SIG-M5 (cell line): Measurements from ENCODE around the gene KDM3B.

Experiments used
- DNase-seq: peaks from one replicate; lab custom pipeline; 2025; lab: John Stamatoyannopoulos, UW

The KDM3B gene

DNA sequence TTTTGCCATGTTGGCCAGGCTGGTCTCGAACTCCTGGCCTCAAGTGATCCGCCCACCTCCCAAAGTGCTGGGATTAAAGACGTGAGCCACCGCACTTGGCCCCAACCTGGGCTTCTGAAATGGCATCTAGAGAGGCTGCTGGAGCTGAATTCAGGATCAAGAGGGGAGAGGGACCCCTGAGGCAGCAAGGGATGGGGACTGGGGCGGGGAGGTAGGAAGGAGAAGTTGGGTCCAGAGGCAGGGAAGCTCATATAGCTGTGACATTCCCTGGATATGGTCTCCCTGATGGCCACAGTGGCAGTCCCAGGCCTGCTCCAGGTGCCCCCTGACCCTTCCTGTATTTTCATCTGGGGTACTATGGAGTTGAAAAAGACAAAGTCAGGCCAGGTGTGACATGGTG lies 98.5 kb downstream of the KDM3B start:
- no peak for DNase-seq

DNA sequence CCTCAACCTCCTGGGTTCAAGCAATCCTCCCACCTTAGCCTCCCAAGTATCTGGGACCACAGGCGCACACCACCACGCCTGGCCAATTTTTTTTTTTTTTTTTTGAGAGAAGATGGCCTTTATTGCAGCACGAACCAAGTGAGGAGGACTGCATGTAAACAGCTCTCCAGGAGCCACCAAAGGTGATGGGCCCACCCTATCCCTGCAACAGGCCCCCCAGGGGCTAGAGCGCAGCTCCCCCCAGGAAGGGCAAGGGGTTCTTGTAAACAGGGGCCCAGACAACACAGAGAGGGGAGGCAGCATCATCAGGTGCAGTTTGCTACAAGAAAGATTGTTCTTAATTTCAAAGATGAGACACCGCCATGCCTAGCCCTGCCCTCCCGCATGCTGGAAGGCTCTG lies 100.2 kb downstream of the KDM3B start:
- DNase-seq: no peak

DNA sequence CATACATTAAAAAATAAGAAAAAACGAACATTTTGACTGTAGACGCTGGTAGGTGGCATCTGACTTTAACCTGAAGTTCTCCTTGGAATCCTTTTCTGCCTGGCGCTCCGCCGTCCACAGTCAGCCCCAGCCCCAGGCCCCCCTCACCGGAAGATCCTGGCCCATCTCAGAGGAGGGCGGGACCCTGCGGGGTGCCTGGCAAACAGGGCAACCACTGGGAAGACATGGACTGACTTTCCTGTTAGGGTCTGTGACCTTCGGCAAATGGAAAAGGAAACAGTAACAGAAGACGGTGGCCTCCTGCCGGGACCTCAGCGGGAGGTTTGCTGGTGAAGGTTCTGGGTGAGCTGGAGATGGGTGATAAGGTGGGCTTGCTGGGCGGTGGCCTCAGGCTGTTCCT lies 101.1 kb downstream of the KDM3B start:
- no peak for DNase-seq

DNA sequence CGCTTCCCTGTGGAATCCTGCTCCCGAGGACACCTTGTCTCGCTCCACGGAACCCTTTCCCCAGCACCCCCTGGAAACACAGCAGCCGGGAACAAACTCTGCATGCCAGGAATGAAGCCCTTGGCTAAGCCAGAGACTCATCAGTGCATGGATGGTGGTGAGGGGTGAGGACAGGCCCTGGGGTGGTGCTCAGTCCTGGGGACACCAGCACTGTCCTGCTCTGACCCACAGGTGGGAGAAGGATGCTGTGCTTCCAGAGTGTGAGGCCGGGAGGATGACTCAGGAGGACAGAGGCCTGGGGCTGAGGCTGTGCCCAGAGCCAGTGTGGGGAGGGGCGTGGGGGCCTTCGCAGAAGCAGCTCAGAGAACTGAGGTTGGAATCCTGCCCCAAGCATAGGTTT lies 101.6 kb downstream of the KDM3B start:
- DNase-seq: no peak

DNA sequence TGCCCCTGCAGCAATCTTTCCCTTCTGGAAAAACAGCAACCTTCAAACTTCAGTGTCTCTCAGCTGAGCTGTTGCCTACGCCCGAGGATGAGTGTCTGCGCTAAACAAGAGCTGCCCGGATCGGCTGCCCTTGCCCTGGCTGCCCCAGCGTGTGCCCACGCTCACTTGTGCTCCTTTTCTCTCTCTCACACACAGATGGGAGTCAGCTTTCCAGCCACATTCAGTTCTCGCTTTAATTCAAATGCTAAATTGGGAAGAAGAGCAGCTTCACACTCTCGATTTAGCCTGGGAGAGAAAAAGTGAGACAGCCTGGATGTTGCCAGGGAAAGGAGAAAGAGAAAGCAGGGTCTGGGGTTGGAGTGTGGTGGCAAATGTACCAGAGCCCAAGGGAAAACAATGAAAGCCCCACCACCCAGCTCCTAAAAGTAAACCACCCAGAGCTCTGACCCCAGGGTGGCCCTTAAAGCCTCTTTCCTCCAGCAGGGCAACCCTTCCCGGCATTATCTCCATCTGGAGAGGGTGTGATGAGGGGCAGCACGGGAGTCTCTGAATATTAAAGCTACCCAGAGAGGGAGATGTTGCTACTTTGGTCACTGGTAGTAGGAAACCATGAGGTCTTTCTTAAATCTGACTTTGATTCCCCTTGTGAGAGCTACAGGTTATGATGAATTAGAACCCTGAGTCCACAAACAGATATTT lies 102.9 kb downstream of the KDM3B start:
- no peak for DNase-seq

DNA sequence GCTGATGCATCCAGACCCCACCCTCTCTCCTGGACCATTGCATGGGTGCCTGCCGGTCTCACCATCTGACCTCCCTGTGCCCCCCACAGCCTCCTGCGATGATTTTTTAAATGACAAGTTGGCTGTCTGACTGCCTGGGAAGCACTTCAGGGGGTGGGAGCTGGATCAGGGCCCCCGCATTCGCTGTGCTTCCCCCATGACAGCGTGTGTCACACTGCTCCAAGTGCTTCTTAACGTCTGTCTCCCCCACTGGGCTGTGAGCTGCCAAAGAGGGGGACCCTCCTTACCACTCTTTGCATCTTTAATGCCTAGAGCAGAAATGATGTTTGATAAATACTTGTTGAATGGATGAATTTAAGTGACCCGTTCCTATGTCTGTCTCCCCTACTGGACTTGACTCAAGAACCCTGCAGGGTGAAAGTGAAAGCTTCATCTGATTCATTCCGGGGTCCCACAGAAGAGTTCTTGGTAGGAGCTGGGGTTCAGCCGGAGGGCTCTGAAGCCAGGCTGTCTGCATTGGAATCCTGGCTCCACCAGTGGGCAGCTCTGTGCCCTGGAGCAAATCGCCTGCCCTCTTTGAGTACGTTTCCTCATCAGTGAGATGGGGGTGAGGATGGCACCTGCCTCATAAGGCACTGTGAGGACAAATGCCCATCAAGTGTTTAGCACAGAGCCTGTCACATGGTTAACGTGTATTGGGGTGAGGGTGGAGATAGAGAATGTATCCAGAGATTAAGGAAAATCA lies 105.2 kb downstream of the KDM3B start:
- DNase-seq: no peak

DNA sequence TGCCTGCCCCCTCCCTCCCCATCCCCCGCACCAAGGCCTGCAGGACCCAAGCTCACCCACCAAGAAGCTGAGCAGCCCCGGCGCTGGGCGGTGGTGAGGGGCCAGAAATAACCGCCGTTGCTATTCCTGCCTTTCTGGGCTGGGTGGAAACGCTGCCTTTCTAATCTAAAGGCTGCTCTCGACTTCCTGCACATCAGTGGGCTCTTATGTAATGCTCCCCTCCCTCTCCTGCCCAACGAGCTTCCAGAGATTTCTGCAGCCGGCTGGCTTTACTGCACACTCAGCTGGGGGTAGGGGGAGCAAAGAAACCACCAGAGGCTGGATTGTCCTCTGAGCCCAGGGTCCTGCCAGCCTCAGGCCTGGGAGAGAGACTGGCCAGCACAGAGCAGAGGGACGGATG lies 105.9 kb downstream of the KDM3B start:
- no peak for DNase-seq

DNA sequence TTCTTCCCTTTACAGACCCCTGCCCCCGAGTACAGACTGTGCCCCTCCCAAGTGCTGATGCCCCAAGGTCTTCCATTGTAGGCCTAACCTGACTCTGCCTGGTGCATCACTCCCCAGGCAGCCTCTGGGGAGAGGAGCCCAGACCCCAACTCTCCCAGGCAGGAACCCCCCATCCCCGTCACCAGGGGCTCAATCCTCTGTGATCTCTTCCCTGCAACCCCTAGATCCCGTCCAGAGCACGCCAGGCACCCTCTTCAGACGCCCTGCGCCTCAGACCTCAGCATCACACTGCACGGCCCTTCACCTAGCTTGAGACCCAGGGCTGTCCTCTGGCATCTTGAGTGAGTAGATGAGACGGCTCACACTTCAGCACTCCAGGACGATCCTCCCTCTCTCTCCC lies 106.4 kb downstream of the KDM3B start:
- DNase-seq: no peak

DNA sequence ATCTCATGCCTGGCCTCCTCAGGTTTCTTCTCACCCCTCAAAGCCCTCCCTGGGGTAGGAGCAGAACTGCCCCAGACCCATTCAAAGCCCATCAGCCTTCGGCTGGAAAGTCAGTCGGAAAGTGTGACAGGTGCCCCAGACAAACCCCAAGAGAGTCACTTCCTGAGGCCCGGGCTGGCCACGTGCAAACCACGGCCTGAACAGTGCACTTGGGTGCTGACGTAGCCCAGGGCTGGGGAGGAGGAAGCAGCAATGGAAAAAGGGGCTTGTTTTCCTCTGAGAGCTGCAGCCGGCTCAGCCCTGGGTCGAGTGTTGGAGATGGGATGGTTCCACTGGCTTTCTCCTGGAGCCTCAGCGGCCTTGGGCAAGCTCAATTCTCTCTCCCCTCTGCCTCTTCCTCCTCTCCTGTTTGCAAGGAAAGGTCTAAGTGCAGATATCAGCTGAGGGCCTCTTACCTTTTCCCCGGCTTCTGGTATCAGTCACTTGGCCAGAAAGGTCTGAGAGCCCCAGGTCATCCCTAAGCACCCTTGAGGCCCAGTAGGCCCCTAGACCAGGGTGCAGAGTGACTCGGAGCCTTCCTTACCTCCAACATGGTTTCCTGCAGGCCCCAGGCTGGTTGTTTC lies 106.9 kb downstream of the KDM3B start:
- DNase-seq: no peak

DNA sequence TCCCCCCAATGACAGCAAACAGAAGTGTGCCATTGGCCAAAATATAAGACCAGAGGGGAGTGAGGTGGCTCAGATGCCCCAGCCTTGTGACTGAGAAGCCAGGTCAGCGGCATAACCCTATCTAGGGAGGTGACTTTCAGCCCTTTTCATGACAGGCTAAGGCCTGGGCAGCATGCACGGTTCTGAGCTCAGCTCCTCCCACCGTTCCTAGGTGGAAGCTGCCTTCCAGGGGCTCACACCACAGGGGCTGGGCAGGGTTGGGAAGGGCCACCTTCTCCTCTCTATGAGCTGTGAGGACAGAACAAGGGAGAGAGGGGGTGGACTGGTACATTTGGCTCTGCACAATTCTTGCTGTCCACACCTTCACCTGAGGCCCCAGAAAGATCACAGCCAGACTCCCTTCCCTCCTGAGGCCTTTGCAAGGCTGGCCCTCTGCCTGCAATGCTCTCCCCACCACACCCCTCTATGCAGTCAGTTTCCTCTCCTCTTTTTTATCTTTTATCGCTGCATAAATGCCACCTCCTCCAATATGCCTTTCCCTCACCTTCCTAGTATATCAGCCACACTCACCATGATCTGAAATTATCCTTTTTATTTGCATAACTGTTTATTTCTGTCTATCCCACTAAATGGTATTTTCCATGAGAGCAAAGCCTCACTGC lies 107.7 kb downstream of the KDM3B start:
- no peak for DNase-seq

DNA sequence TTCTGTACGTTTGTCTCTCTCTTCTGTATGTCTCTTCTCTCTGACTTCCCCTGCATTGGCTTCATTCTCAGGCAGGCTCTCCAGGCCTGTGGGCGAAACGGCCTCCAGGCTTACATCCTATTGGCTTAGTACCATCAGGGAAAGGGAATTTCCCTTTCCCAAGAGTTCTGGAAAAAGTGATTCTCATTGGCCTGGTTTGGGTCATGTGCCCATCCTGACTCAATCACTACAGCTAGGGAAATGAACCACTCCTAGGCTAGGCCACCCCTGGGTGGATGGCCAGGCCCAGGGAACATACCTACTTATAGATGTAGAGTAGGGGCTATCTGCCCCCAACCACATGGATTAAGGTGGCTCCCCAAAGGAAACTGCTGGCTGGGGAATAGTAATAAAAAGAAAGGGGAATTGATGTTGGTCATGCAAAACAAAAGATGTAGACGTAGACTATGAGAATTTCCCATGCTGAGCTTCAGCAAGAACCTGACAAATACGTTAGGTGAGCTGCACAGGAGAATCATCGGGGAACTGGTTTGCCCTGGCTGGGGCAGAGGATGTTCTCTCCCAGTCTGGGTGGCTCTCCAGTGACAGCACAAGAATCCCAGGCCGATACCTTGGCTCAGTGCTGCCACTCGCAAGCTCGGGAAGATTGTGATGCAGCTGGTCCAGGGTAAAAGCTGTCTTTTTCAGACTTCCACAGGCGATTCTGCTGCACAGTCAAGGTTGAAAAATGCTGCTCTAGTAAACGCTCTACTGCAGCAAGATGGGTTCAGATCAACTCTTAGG lies 109.0 kb downstream of the KDM3B start:
- no peak for DNase-seq

DNA sequence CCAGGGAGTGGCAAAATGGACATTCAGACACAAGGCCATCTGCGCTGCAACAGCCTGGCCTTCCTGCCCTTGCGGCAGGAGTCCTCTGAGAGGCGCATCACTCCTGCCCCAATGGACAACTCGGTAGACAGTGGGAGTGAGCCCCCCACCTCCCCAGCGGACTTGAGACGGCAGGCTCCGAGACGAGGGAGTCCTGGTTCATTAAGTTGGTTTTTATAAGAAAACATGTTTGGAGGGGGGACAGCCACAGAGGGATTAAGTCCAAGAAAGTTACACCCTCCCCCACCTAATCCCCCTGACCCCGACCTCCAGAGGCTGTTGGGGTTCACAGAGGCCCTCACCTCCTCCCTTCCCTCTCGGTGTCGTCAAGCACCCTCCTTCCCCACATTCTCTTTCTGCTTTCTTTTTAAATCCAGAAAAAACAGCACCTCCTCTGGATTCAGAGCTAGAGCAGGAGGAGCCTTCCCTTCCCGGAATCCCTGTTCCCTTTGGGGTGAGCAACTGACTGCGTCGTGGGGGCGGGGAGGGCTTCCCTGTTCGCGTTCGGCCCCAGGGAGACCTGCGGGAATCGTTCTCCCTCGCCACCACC lies 111.0 kb downstream of the KDM3B start:
- no peak for DNase-seq

DNA sequence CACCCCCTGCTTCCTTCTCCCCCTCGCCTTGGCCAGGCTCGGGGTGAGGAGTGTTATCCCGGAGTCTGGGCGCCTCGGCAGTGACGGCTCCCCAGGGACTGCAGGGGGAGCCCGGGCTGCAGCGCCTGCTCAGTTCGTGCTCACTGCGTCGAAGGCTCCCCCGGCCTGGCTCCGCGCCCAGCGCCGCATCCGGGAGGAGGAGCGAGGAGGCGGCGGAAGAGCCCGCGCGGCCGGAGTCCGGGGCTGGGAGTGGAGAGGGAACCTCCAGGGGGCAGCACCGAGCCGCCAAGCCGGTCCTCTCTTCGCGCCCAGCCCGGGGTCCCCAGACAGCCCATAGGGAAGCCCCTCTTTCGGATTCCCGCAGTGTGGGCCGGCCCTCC lies 111.5 kb downstream of the KDM3B start:
- peak; percentile 51 for DNase-seq

DNA sequence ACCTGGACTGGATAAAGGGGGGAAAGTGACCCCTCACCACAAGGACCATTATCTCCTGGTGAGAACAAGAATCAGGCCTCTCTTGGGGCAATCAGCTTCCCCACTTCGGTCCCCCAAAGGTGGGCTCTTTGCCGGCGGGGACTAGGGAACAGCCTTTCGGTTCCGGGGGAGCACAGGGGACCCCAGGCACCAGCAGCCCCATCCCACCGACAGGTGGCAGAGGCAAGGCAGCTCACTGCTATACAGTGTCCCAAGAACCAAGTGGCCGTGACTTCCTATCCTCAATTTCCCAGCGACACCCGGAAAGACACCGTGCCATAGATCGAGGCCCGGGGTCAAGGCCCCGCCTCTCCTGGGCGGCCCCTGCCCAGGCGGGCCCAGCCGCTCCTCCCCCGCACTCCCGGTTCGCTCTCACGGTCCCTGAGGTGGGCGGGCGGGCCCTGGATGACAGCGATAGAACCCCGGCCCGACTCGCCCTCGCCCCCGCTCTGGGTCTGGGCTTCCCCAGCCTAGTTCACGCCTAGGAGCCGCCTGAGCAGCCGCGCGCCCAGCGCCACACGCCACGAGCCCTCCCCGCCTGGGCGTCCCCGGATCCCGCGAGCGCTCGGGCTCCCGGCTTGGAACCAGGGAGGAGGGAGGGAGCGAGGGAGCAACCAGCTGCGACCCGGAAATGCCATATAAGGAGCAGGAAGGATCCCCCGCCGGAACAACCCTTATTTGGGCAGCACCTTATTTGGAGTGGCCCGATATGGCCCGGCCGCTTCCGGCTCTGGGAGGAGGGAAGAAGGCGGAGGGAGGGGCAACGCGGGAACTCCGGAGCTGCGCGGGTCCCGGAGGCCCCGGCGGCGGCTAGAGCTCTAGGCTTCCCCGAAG lies 112.1 kb downstream of the KDM3B start:
- DNase-seq: peak; percentile 90

DNA sequence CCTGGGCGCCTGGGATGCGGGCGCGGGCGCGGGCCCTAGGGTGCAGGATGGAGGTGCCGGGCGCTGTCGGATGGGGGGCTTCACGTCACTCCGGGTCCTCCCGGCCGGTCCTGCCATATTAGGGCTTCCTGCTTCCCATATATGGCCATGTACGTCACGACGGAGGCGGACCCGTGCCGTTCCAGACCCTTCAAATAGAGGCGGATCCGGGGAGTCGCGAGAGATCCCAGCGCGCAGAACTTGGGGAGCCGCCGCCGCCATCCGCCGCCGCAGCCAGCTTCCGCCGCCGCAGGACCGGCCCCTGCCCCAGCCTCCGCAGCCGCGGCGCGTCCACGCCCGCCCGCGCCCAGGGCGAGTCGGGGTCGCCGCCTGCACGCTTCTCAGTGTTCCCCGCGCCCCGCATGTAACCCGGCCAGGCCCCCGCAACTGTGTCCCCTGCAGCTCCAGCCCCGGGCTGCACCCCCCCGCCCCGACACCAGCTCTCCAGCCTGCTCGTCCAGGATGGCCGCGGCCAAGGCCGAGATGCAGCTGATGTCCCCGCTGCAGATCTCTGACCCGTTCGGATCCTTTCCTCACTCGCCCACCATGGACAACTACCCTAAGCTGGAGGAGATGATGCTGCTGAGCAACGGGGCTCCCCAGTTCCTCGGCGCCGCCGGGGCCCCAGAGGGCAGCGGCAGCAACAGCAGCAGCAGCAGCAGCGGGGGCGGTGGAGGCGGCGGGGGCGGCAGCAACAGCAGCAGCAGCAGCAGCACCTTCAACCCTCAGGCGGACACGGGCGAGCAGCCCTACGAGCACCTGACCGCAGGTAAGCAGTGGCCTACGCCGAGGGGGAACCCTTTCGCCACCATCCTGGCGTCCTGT lies 113.0 kb downstream of the KDM3B start, which contains the start of gene EGR1:
TSS of gene EGR1 (plus strand) at position 219 of the 864 bp plus-strand sequence. CDS start at position 502, 283 bp downstream.
- DNase-seq: peak; percentile 84

DNA sequence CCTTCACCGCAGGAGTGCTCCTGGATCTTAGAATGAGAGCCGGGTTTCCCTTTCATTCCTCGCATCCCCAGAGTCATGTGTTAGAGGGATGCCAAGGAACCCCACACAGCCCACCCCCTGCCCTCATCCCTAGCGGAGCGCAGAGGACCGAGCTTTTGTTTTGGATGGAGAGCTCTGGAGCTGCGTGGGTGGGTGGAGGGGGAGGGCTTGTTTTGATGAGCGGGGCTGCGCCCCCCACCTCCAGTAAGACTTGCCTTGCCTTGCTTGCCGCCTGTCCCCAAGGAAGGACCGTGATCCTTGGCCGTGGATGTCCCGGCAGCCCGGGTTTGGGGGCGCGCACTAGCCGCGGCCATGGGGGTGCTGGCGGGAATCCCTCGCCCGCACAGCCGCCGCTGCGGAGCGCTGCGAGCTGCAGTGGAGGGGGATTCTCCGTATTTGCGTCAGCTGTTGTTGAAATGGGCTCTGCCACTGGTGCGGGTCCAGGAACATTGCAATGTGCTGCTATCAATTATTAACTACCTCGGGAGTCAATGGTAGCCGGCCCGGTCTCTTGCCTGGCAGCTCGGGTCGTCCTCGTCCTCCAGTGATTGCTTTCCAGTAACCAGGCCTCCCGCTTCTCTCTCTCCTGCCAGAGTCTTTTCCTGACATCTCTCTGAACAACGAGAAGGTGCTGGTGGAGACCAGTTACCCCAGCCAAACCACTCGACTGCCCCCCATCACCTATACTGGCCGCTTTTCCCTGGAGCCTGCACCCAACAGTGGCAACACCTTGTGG lies 113.8 kb downstream of the KDM3B start:
- no peak for DNase-seq

DNA sequence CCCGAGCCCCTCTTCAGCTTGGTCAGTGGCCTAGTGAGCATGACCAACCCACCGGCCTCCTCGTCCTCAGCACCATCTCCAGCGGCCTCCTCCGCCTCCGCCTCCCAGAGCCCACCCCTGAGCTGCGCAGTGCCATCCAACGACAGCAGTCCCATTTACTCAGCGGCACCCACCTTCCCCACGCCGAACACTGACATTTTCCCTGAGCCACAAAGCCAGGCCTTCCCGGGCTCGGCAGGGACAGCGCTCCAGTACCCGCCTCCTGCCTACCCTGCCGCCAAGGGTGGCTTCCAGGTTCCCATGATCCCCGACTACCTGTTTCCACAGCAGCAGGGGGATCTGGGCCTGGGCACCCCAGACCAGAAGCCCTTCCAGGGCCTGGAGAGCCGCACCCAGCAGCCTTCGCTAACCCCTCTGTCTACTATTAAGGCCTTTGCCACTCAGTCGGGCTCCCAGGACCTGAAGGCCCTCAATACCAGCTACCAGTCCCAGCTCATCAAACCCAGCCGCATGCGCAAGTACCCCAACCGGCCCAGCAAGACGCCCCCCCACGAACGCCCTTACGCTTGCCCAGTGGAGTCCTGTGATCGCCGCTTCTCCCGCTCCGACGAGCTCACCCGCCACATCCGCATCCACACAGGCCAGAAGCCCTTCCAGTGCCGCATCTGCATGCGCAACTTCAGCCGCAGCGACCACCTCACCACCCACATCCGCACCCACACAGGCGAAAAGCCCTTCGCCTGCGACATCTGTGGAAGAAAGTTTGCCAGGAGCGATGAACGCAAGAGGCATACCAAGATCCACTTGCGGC lies 114.6 kb downstream of the KDM3B start:
- no peak for DNase-seq

DNA sequence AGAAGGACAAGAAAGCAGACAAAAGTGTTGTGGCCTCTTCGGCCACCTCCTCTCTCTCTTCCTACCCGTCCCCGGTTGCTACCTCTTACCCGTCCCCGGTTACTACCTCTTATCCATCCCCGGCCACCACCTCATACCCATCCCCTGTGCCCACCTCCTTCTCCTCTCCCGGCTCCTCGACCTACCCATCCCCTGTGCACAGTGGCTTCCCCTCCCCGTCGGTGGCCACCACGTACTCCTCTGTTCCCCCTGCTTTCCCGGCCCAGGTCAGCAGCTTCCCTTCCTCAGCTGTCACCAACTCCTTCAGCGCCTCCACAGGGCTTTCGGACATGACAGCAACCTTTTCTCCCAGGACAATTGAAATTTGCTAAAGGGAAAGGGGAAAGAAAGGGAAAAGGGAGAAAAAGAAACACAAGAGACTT lies 115.2 kb downstream of the KDM3B start:
- DNase-seq: no peak
